OCI-LY1 (cell line): ENCODE results near the gene SHROOM1.

Experiments
- H2AFZ ChIP-seq: fragments of 200-600 bp; sonication (generic), shearing (Covaris generic); 2 replicates; pipeline ENCODE4 v1.6.0; 2014; ENCODE audit warnings: antibody characterized with exemption, mild to moderate bottlenecking, low read length
- H3F3A ChIP-seq: fragments of 200-600 bp; sonication (generic), shearing (Covaris generic); 2 replicates; pipeline ENCODE4 v1.6.0; 2014; ENCODE audit warnings: mild to moderate bottlenecking, antibody characterized with exemption, low read length, moderate library complexity; ENCODE audit not compliant: insufficient read depth
- H3K27ac ChIP-seq: fragments of 200-600 bp; sonication (generic); 2 replicates; pipeline ENCODE4 v1.5.1; 2014; ENCODE audit warnings: low read length, mixed run types, mild to moderate bottlenecking, low read depth; ENCODE audit not compliant: poor library complexity, severe bottlenecking
- H3K27me3 ChIP-seq: fragments of 200-600 bp; sonication (generic); 2 replicates; pipeline ENCODE4 v1.6.0; 2014; ENCODE audit warnings: antibody characterized with exemption, mild to moderate bottlenecking, low read length, moderate library complexity; ENCODE audit not compliant: insufficient read depth
- H3K36me3 ChIP-seq: fragments of 200-600 bp; sonication (generic); 2 replicates; pipeline ENCODE4 v1.6.1; 2014; ENCODE audit warnings: mild to moderate bottlenecking, antibody characterized with exemption, low read length, moderate library complexity, mixed read lengths; ENCODE audit not compliant: insufficient read depth
- H3K4me1 ChIP-seq: fragments of 200-600 bp; sonication (generic); 2 replicates; pipeline ENCODE4 v1.5.1; 2014; ENCODE audit warnings: mild to moderate bottlenecking, low read length, moderate library complexity; ENCODE audit not compliant: insufficient read depth, severe bottlenecking
- H3K4me2 ChIP-seq: fragments of 200-600 bp; sonication (generic), shearing (Covaris generic); 2 replicates; pipeline ENCODE4 v1.6.1; 2014; ENCODE audit warnings: low read length
- H3K4me3 ChIP-seq: fragments of 200-600 bp; sonication (generic); 2 replicates; pipeline ENCODE4 v1.5.1; 2014; ENCODE audit warnings: low read length, low read depth, mild to moderate bottlenecking, mixed read lengths; ENCODE audit not compliant: poor library complexity, severe bottlenecking
- H3K79me2 ChIP-seq: fragments of 200-600 bp; shearing (Covaris generic); 2 replicates; pipeline ENCODE4 v1.6.1; 2016; ENCODE audit warnings: mixed run types, low read length, mixed read lengths; ENCODE audit not compliant: insufficient read depth
- H3K9ac ChIP-seq: fragments of 200-600 bp; sonication (generic), shearing (Covaris generic); 2 replicates; pipeline ENCODE4 v1.6.1; 2014; ENCODE audit warnings: mild to moderate bottlenecking, low read length, mixed read lengths
- H3K9me2 ChIP-seq: fragments of 200-600 bp; sonication (generic), shearing (Covaris generic); 2 replicates; pipeline ENCODE4 v1.6.1; 2014; ENCODE audit warnings: low read depth, mild to moderate bottlenecking, low read length, mixed read lengths
- H3K9me3 ChIP-seq: fragments of 200-600 bp; shearing (Covaris generic); 2 replicates; pipeline ENCODE4 v1.6.1; 2014; ENCODE audit warnings: low read length, mixed read lengths
- H4K20me1 ChIP-seq: fragments of 200-600 bp; sonication (generic), shearing (Covaris generic); 2 replicates; pipeline ENCODE4 v1.6.0; 2016; ENCODE audit warnings: mild to moderate bottlenecking, low read length; ENCODE audit not compliant: insufficient read depth
- CTCF ChIP-seq: fragments of 200-600 bp; sonication (generic), shearing (Covaris generic); IDR thresholded peaks from 2 replicates; pipeline ENCODE4 v1.5.1; 2017; ENCODE audit warnings: mild to moderate bottlenecking, antibody characterized with exemption, low read length, moderate library complexity, mixed read lengths
- EZH2 ChIP-seq: fragments of 200-600 bp; sonication (generic), shearing (Covaris generic); IDR thresholded peaks from 2 replicates; pipeline ENCODE4 v1.8.0; 2017; ENCODE audit warnings: borderline replicate concordance, mixed run types, mild to moderate bottlenecking, antibody characterized with exemption, low read length, moderate library complexity, mixed read lengths

SHROOM1 gene

GRCh38 chr5:132868754-132869153 is 38.3 kb upstream of the SHROOM1 start:
- no peaks in the 10 kb centered on the region for H3K9me2 ChIP-seq
- H3K4me1 ChIP-seq, result peaks cover 15% of the 10 kb centered on the region
- TF ChIP-seq EZH2, result no peak
- TF ChIP-seq CTCF, result no peak
- peaks cover 55% of the 10 kb centered on the region for H3K36me3 ChIP-seq
- no peaks in the 10 kb centered on the region for H3F3A ChIP-seq
- no peak overlapping the region for H3K9ac ChIP-seq
- H2AFZ ChIP-seq, result no peak overlapping the region
- H3K9me3 ChIP-seq, result no peaks in the 10 kb centered on the region
- H3K79me2 ChIP-seq, result 0 out of 2 replicates have a peak, but pooled peaks cover 5% of the 10 kb centered on the region
- H4K20me1 ChIP-seq, result no peaks in the 10 kb centered on the region
- H3K27me3 ChIP-seq, result no peaks in the 10 kb centered on the region
- no peak overlapping the region for H3K27ac ChIP-seq
- no peak overlapping the region for H3K4me3 ChIP-seq
- H3K4me2 ChIP-seq, result no peak overlapping the region

- Histone ChIP-seq H4K20me1 (no peaks in the 10 kb centered on the region), H3K27ac (peak overlapping the region; percentile 48), H3K36me3 (peaks cover 38% of the 10 kb centered on the region), H3K79me2 (0 out of 2 replicates have a peak, but pooled peaks cover 5% of the 10 kb centered on the region), H3K27me3 (no peaks in the 10 kb centered on the region), H2AFZ (no peak overlapping the region), H3K9me3 (no peaks in the 10 kb centered on the region), H3K9ac (peak overlapping the region; percentile 91), H3K4me1 (peaks cover 15% of the 10 kb centered on the region), H3K9me2 (no peaks in the 10 kb centered on the region), H3K4me2 (peak overlapping the region; percentile 81), H3K4me3 (peak overlapping the region; percentile 93), H3F3A (no peaks in the 10 kb centered on the region)
- TF ChIP-seq EZH2, result no peak
- no peak for TF ChIP-seq CTCF
Measured at GRCh38 chr5:132867046-132867451, 36.6 kb upstream of the SHROOM1 start.

- Histone ChIP-seq H2AFZ (peak within 1 kb of the TSS; percentile 42; the same call in 1 of the 2 replicates), H3K4me2 (peak within 1 kb of the TSS; percentile 81), H3K4me3 (peak within 1 kb of the TSS; percentile 93), H3K27ac (peak within 1 kb of the TSS; percentile 48), H3K27me3 (no peaks in the 10 kb centered on the region), H3K79me2 (0 out of 2 replicates have a peak, but pooled peaks cover 5% of the 10 kb centered on the region), H3K9me3 (no peaks in the 10 kb centered on the region), H3K4me1 (peaks cover 15% of the 10 kb centered on the region), H3K9ac (peak within 1 kb of the TSS; percentile 91), H3F3A (no peaks in the 10 kb centered on the region), H4K20me1 (no peaks in the 10 kb centered on the region), H3K9me2 (no peaks in the 10 kb centered on the region), H3K36me3 (peaks cover 33% of the 10 kb centered on the region)
- TF ChIP-seq EZH2 (no peak), CTCF (no peak)
Measured at GRCh38 chr5:132866342-132867045, 36.0 kb upstream of the SHROOM1 start, which contains the start of the genes GDF9 and UQCRQ. Gene GDF9 (minus strand): TSS chr5:132866469. CDS start chr5:132864533, 1,936 bp downstream. Gene UQCRQ (plus strand): TSS chr5:132866642. CDS start chr5:132866882, 240 bp downstream.
